ENCODE data around the gene CFAP53. TPM values are rescaled to one million over a fixed set of nuclear protein-coding genes. Genes with fewer than 3 reads are reported as not detected.

Gene CFAP53
- total RNA-seq = under 1 TPM; 0.20 to 0.24 (median 0.20) TPM
- 0.74 TPM for total RNA-seq (2013)

GRCh38 chr18:50266248-50266704, at the start of gene CFAP53:
Gene CFAP53 (minus strand): TSS chr18:50266495. CDS start chr18:50266404, 91 bp downstream.
- WGBS (ENCODE audit: insufficient coverage) = 0% methylated on average over 37 of the region's 37 CpGs

DNA sequence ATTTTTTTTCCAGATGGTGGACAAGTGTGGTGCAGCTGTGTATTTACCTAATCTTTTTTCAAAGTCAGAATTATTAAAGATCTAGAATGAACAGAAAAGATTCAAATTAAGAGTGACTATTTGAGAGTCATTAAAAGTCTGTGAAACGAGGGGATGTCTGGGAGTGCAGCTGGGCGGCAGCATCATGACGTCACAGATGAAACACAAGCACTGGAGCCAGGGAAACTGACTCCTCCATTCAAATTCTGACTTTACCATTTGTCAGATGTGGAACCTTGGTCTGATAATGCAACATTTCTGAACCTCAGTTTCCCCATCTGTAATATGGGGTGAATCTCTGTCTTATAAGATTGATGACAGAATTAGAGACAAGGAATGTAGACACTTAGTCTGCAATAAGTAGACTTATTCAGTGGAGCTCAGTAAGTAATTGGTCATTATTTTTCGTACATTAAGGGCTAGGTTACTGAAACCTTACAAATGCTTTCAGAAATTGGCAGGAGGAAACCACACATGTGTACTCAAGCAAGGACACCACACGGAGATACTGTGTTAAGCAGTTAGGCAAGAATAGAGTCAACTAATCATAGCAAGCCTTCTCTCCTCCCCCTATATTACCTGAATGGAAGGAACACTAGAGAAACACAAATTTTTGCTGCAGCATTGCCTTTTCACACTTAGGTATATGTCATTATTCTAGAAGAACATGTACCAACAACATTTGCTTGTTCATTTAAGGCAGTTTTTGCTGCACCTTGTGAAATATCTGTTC, 49.0 kb upstream of the CFAP53 start:
- H3K36me3 Mint-ChIP-seq = no peaks in the 10 kb centered on the region
- H3K4me1 Mint-ChIP-seq = no peaks in the 10 kb centered on the region
- H3K4me3 Mint-ChIP-seq = no peak overlapping the region
- TF ChIP-seq CTCF (IDR thresholded peaks at IDR 0.05) = no peak
- H3K27ac Mint-ChIP-seq = no peak overlapping the region
- no peak for DNase-seq
- H3K9me3 Mint-ChIP-seq = no peaks in the 10 kb centered on the region
- Histone ChIP-seq H3K36me3 (ENCODE audit: control insufficient read depth, insufficient read depth, low read length) (no peaks in the 10 kb centered on the region), H3K27me3 (ENCODE audit: control insufficient read depth, insufficient read depth, low read length) (peaks cover 3% of the 10 kb centered on the region), H3K4me1 (ENCODE audit: control insufficient read depth, insufficient read depth, low read length) (no peaks in the 10 kb centered on the region), H3K4me3 (ENCODE audit: low read length) (no peak overlapping the region), H3K27ac (ENCODE audit: low read length) (no peak overlapping the region), H3K9me3 (ENCODE audit: control insufficient read depth, insufficient read depth, low read length) (no peaks in the 10 kb centered on the region)
- WGBS (ENCODE audit: insufficient coverage) = 63% methylated on average over 5 of the region's 5 CpGs
- H3K27me3 Mint-ChIP-seq (ENCODE audit: low read depth in 2 of 2) = peaks cover 25 to 51% of the 10 kb centered on the region in 2 donors
- ATAC-seq = no peak
- intact Hi-C loops (cut with micrococcal nuclease) = no loop called here

More at GRCh38 chr18:50266248-50266704, at the start of gene CFAP53:
- peaks cover 28% of the 10 kb centered on the region for H3K4me1 ChIP-seq (ENCODE audit: control insufficient read depth, insufficient read depth, low read length)
- H3K27ac ChIP-seq (ENCODE audit: low read length) = peak within 1 kb of the TSS; percentile 75
- ATAC-seq = peak; percentile 88 to 94 (median 89)
- H3K36me3 ChIP-seq (ENCODE audit: control insufficient read depth, insufficient read depth, low read length) = peaks cover 14% of the 10 kb centered on the region
- H3K4me3 ChIP-seq (ENCODE audit: low read length) = peak within 1 kb of the TSS; percentile 53
- Mint-ChIP-seq H3K4me3 (peak within 1 kb of the TSS; percentile 91), H3K9me3 (no peaks in the 10 kb centered on the region), H3K4me1 (peaks cover 21 to 27% of the 10 kb centered on the region in 2 donors), H3K36me3 (no peaks in the 10 kb centered on the region), H3K27ac (peak within 1 kb of the TSS; percentile 89 to 93), H3K27me3 (ENCODE audit: low read depth in 2 of 2) (peaks cover 3 to 7% of the 10 kb centered on the region in 2 donors)
- intact Hi-C loops (cut with micrococcal nuclease) = loop anchor here (1.0 to 5.0 kb wide), 4 partner anchors 15 to 91 kb away; partner anchors contain the start of genes CXXC1 and MBD1
- H3K27me3 ChIP-seq (ENCODE audit: control insufficient read depth, insufficient read depth, low read length) = no peaks in the 10 kb centered on the region
- no peaks in the 10 kb centered on the region for H3K9me3 ChIP-seq (ENCODE audit: control insufficient read depth, insufficient read depth, low read length)
- TF ChIP-seq CTCF (IDR thresholded peaks at IDR 0.05) = no peak
- peak; percentile 83 to 89 for DNase-seq

- H3K27me3 ChIP-seq (ENCODE audit: control insufficient read depth, insufficient read depth, low read length) = peaks cover 3% of the 10 kb centered on the region
- Mint-ChIP-seq H3K36me3 (no peaks in the 10 kb centered on the region), H3K4me3 (no peak overlapping the region), H3K27ac (no peak overlapping the region), H3K9me3 (no peaks in the 10 kb centered on the region), H3K27me3 (ENCODE audit: low read depth in 2 of 2) (peaks cover 28 to 49% of the 10 kb centered on the region in 2 donors), H3K4me1 (no peaks in the 10 kb centered on the region)
- H3K4me3 ChIP-seq (ENCODE audit: low read length) = no peak overlapping the region
- H3K36me3 ChIP-seq (ENCODE audit: control insufficient read depth, insufficient read depth, low read length) = no peaks in the 10 kb centered on the region
- no peak overlapping the region for H3K27ac ChIP-seq (ENCODE audit: low read length)
- DNase-seq = no peak
- no peak for ATAC-seq
- TF ChIP-seq CTCF (IDR thresholded peaks at IDR 0.05) = no peak
- H3K4me1 ChIP-seq (ENCODE audit: control insufficient read depth, insufficient read depth, low read length) = no peaks in the 10 kb centered on the region
- H3K9me3 ChIP-seq (ENCODE audit: control insufficient read depth, insufficient read depth, low read length) = no peaks in the 10 kb centered on the region
- intact Hi-C loops (cut with micrococcal nuclease) = no loop called here
- WGBS (ENCODE audit: insufficient coverage) = 86% methylated on average over 2 of the region's 2 CpGs
These were observed 47.7 kb upstream of the CFAP53 start for GRCh38 chr18:50313873-50314460.

Measured in natural killer cell (primary cell).